NT2/D1 (cell line): ENCODE measurements around the gene SLC1A2.

Experiments
- YY1 ChIP-seq: IDR thresholded peaks from 2 replicates; pipeline ENCODE4 v1.6.1; 2011; ENCODE audit not compliant: insufficient read length, insufficient read depth
- ZNF274 ChIP-seq: IDR thresholded peaks from 2 replicates; pipeline ENCODE4 v1.6.1; 2011; ENCODE audit warnings: mild to moderate bottlenecking, low read depth, low read length

GRCh38 chr11:35317253-35317652, 102.1 kb downstream of the SLC1A2 start:
- TF ChIP-seq ZNF274 (no peak), YY1 (no peak)
